ENCODE results near the gene UBC.

UBC gene

GRCh38 chr12:124876171-124876570 lies 38.3 kb downstream of the UBC start:
- H3K27ac ChIP-seq, result no peak overlapping the region
- no peak overlapping the region for H3K4me2 ChIP-seq
- H3K9me3 ChIP-seq (replicated peaks in 1 of 11), result no peaks in the 10 kb centered on the region
- H3K4me3 ChIP-seq, result no peak overlapping the region
- no peak for TF ChIP-seq Cebpa-rat (IDR thresholded peaks at IDR 0.05)
- H4K20me1 ChIP-seq, result no peaks in the 10 kb centered on the region
- no peaks in the 10 kb centered on the region for H3K27me3 ChIP-seq
- peak overlapping the region in 1 of 11 experiments; percentile 62; a peak in 1 of 22 replicates for H3K9ac ChIP-seq
- no peaks in the 10 kb centered on the region for H3K36me3 ChIP-seq
- peaks cover 41 to 84% (median 76%) of the 10 kb centered on the region in 10 experiments for H3K4me1 ChIP-seq

DNA sequence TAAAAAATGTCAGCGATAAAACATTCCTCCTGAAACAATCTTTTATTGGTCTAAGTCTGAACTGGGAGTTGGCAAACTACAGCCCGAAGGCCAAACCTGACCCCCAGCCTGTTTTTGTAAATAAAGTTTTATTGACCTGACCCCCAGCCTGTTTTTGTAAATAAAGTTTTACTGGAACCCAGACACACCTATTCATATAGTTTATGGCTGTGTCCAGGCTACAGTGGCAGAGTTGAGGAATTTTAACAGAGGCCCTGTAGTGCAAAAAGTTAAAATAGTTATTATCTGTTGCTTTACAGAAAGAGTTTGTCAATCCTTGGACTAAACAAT lies 38.7 kb downstream of the UBC start:
- no peak overlapping the region for H3K4me3 ChIP-seq
- peak overlapping the region in 8 of 11 experiments; percentile 27 to 63 (median 44); a peak in 6 of 22 replicates for H3K9ac ChIP-seq
- H3K36me3 ChIP-seq, result no peaks in the 10 kb centered on the region
- peak overlapping the region; percentile 65 to 80 (median 67); a peak in 17 of 22 replicates for H3K4me2 ChIP-seq
- H3K9me3 ChIP-seq (replicated peaks in 1 of 11), result no peaks in the 10 kb centered on the region
- H3K4me1 ChIP-seq, result peaks cover 37 to 84% (median 76%) of the 10 kb centered on the region in 10 experiments
- H3K27me3 ChIP-seq, result no peaks in the 10 kb centered on the region
- peak overlapping the region in 4 of 11 experiments; percentile 38 to 71 (median 54); a peak in 5 of 22 replicates for H3K27ac ChIP-seq
- no peak for TF ChIP-seq Cebpa-rat (IDR thresholded peaks at IDR 0.05)
- no peaks in the 10 kb centered on the region for H4K20me1 ChIP-seq

DNA sequence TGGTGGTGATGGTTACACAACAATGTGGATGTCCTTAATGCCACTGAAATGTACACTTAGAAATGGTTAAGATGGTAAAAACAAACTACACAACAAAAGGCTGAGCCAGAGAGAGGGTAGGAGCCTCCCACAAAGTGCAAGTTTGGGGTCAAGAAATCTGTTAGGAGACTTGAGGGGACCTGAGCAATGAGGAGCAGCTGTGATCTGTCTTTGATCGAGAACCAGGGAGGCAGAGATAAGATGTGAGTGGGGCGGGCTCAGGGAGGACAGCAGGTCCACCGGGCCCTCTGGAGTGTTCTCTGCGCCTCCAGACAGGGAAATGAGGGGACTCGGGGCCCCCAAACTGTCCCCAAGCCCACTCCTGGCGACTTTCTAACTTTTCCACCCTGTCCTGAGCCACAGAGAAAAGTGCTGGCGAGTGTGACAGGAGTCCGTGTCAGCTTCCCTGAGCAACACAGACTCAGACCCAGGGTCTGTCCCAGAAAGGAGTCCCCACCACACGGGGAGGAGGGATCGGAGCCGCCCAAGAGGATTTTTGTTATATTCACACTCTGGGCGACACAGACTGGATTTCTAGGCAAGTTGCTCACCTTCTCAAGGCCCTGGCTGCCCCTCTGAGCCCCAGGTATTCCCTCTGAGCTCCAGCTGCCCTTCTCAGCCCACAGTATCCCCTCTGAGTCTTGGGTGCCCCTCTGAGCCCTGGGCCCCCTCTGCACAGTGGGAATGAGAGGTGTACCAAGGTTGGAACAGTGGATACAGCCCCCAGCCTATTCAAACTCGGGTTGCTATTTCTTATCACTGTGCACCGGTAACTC lies 39.3 kb downstream of the UBC start:
- Histone ChIP-seq H3K4me1 (peaks cover 37 to 84% (median 76%) of the 10 kb centered on the region in 10 experiments), H3K9me3 (replicated peaks in 1 of 11) (no peaks in the 10 kb centered on the region), H3K36me3 (no peaks in the 10 kb centered on the region), H3K27ac (peak overlapping the region in 10 of 11 experiments; percentile 24 to 72 (median 58); a peak in 17 of 22 replicates), H3K4me3 (no peak overlapping the region), H3K9ac (peak overlapping the region; percentile 27 to 63 (median 48); a peak in 17 of 22 replicates), H3K4me2 (peak overlapping the region; percentile 65 to 80 (median 67)), H4K20me1 (no peaks in the 10 kb centered on the region), H3K27me3 (no peaks in the 10 kb centered on the region)
- no peak for TF ChIP-seq Cebpa-rat (IDR thresholded peaks at IDR 0.05)

- H3K4me2 ChIP-seq, result peak overlapping the region; percentile 53 to 80 (median 67)
- no peaks in the 10 kb centered on the region for H3K27me3 ChIP-seq
- no peak for TF ChIP-seq Cebpa-rat (IDR thresholded peaks at IDR 0.05)
- no peaks in the 10 kb centered on the region for H3K36me3 ChIP-seq
- H3K4me3 ChIP-seq, result no peak overlapping the region
- peaks cover 37 to 84% (median 74%) of the 10 kb centered on the region in 10 experiments for H3K4me1 ChIP-seq
- peak overlapping the region in 4 of 11 experiments; percentile 13 to 43 (median 30); a peak in 5 of 22 replicates for H3K9ac ChIP-seq
- H3K27ac ChIP-seq, result peak overlapping the region in 10 of 11 experiments; percentile 18 to 67 (median 50); a peak in 17 of 22 replicates
- H3K9me3 ChIP-seq (replicated peaks in 1 of 11), result no peaks in the 10 kb centered on the region
- H4K20me1 ChIP-seq, result no peaks in the 10 kb centered on the region
These were observed 40.3 kb downstream of the UBC start for GRCh38 chr12:124874188-124874587.

GRCh38 chr12:124872068-124872719 lies 42.3 kb downstream of the UBC start:
- H3K9me3 ChIP-seq (replicated peaks in 1 of 11), result no peaks in the 10 kb centered on the region
- H3K4me3 ChIP-seq, result no peak overlapping the region
- no peaks in the 10 kb centered on the region for H4K20me1 ChIP-seq
- peaks cover 57 to 89% (median 83%) of the 10 kb centered on the region in 10 experiments for H3K4me1 ChIP-seq
- H3K27me3 ChIP-seq, result no peaks in the 10 kb centered on the region
- H3K9ac ChIP-seq, result peak overlapping the region in 6 of 11 experiments; percentile 2 to 31 (median 3); a peak in 2 of 22 replicates
- peak overlapping the region in 6 of 11 experiments; percentile 4 to 52 (median 22); a peak in 8 of 22 replicates for H3K27ac ChIP-seq
- no peak for TF ChIP-seq Cebpa-rat (IDR thresholded peaks at IDR 0.05)
- H3K4me2 ChIP-seq, result peak overlapping the region in 9 of 11 experiments; percentile 3 to 87 (median 25); a peak in 14 of 22 replicates
- H3K36me3 ChIP-seq, result no peaks in the 10 kb centered on the region

DNA sequence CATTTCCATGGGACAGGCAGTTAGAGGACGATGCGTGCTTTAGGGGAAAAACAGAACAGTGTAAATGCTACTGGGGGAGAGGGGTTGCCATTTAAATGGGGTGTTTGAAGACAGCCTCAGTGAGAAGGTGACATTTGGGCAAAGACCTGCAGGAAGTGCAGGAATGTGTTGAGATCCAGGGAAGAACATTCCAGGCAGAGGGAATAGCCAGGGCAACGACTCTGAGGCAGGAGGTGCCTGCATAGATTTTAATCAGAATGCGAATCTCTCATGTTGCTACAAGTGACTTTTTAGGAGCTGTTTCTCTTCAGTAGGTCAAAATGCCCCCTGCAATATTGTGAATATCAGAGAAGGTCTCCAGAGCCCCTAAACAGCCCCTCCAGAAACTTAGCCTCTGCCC lies 43.2 kb downstream of the UBC start:
- Histone ChIP-seq H3K27ac (peak overlapping the region in 5 of 11 experiments; percentile 6 to 52 (median 26); a peak in 4 of 22 replicates), H3K27me3 (no peaks in the 10 kb centered on the region), H3K9me3 (replicated peaks in 1 of 11) (no peaks in the 10 kb centered on the region), H4K20me1 (no peaks in the 10 kb centered on the region), H3K4me2 (peak overlapping the region in 6 of 11 experiments; percentile 3 to 90 (median 35); a peak in 10 of 22 replicates), H3K4me3 (no peak overlapping the region), H3K9ac (peak overlapping the region in 2 of 11 experiments; percentile 2 to 37; a peak in 3 of 22 replicates), H3K36me3 (no peaks in the 10 kb centered on the region), H3K4me1 (peaks cover 66 to 98% (median 92%) of the 10 kb centered on the region in 10 experiments)
- no peak for TF ChIP-seq Cebpa-rat (IDR thresholded peaks at IDR 0.05)

- Histone ChIP-seq H3K4me2 (peak overlapping the region; percentile 79 to 97 (median 90); a peak in 21 of 22 replicates), H3K4me1 (peaks cover 73 to 99% (median 97%) of the 10 kb centered on the region in 10 experiments), H3K36me3 (no peaks in the 10 kb centered on the region), H3K27ac (peak overlapping the region in 8 of 11 experiments; percentile 81 to 96 (median 94); a peak in 13 of 22 replicates), H3K4me3 (peak overlapping the region in 1 of 10 experiments; percentile 58; a peak in 3 of 20 replicates), H3K27me3 (no peaks in the 10 kb centered on the region), H3K9me3 (replicated peaks in 1 of 11) (no peaks in the 10 kb centered on the region), H3K9ac (peak overlapping the region in 7 of 11 experiments; percentile 72 to 87 (median 84); a peak in 9 of 22 replicates), H4K20me1 (no peaks in the 10 kb centered on the region)
- TF ChIP-seq Cebpa-rat (IDR thresholded peaks at IDR 0.05), result no peak
These were observed 43.9 kb downstream of the UBC start for GRCh38 chr12:124870515-124870914.

DNA sequence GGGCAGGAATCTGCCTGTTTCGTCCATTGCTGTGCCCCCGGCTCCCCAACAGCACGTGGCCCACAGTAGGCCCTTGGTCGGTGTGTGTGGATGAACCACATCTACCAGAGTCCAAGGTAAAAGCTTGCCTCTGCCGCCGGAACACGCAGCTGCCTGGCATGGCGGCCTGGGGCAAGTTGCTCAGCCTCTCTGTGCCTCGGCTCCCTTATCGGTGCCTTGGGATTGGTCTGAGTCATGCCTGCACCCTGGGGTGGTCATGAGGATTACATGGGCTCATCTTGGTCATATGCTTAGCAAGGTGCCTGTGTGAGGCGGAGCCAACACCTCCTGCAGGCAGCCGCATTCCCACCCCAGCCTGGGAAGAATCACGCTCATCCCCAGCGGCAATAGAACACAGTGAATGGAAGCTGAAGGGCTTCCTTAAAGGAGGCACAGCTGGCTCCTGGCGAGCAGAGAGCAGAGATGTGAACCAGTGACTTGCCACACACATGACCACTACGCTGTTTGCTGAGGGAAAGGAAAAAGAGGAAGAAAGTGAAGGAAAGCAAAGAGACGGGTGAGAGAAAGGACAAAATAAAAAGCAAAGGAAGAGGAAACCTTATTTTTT lies 45.3 kb downstream of the UBC start:
- Histone ChIP-seq H3K4me1 (peaks cover 71 to 99% (median 97%) of the 10 kb centered on the region in 10 experiments), H3K27ac (peak overlapping the region; percentile 80 to 96 (median 92)), H4K20me1 (no peaks in the 10 kb centered on the region), H3K9me3 (replicated peaks in 1 of 11) (no peaks in the 10 kb centered on the region), H3K4me3 (peak overlapping the region; percentile 37 to 68 (median 52)), H3K27me3 (no peaks in the 10 kb centered on the region), H3K4me2 (peak overlapping the region; percentile 79 to 97 (median 90)), H3K9ac (peak overlapping the region; percentile 70 to 87 (median 82)), H3K36me3 (no peaks in the 10 kb centered on the region)
- TF ChIP-seq Cebpa-rat (IDR thresholded peaks at IDR 0.05), result 0 out of 22 replicates have a peak, but pooled peaks of 1 of the 11 experiments have one; percentile 10
